Occipital lobe (tissue), 2 donors: ENCODE results near the gene GAPDHS. TPM values are rescaled to one million over a fixed set of nuclear protein-coding genes. Genes with fewer than 3 reads are reported as not detected.

Experiments
- DNase-seq: peaks from one replicate; lab custom pipeline; 2025; lab: John Stamatoyannopoulos, UW
- total RNA-seq: library from RNA; depleted of rRNA; stranded (reverse); fragments of >200 nt; gene quantifications from one replicate; pipeline ENCODE4 v1.2.3, GENCODE V29; 2014

The GAPDHS gene
- total RNA-seq, 1 donor from 2014 or later, result not detected

- DNase-seq, result no peak
Observed at GRCh38 chr19:35510626-35510964, 22.7 kb upstream of the GAPDHS start.

GRCh38 chr19:35511337-35511736 lies 21.9 kb upstream of the GAPDHS start:
- no peak for DNase-seq

- DNase-seq, result no peak
Observed at GRCh38 chr19:35512831-35513627, 20.2 kb upstream of the GAPDHS start.

- no peak for DNase-seq
Observed at GRCh38 chr19:35513628-35514281, 19.5 kb upstream of the GAPDHS start, which contains the start of gene DMKN. Gene DMKN (minus strand): TSS chr19:35513649. CDS start chr19:35513475, 174 bp downstream.

- no peak for DNase-seq
Observed at GRCh38 chr19:35514282-35514809, 18.9 kb upstream of the GAPDHS start.

GRCh38 chr19:35516310-35516709 lies 16.9 kb upstream of the GAPDHS start:
- no peak for DNase-seq

GRCh38 chr19:35517342-35517741 lies 15.9 kb upstream of the GAPDHS start:
- DNase-seq, result no peak

GRCh38 chr19:35518313-35518712 lies 14.9 kb upstream of the GAPDHS start:
- no peak for DNase-seq

GRCh38 chr19:35519291-35519690 lies 14.0 kb upstream of the GAPDHS start:
- DNase-seq, result no peak

- DNase-seq, result no peak
Observed at GRCh38 chr19:35521124-35521743, 12.0 kb upstream of the GAPDHS start.

- DNase-seq, result no peak
Observed at GRCh38 chr19:35522745-35523327, 10.4 kb upstream of the GAPDHS start.

- no peak for DNase-seq
Observed at GRCh38 chr19:35524181-35524837, 8.9 kb upstream of the GAPDHS start.

GRCh38 chr19:35525873-35526272 lies 7.4 kb upstream of the GAPDHS start:
- DNase-seq, result no peak

GRCh38 chr19:35528218-35529038 lies 4.8 kb upstream of the GAPDHS start, which contains the start of gene SBSN:
Gene SBSN (minus strand): TSS chr19:35528311. CDS start chr19:35528281, 30 bp downstream.
- DNase-seq, result no peak

GRCh38 chr19:35529241-35530218 lies 3.7 kb upstream of the GAPDHS start:
- no peak for DNase-seq

GRCh38 chr19:35531291-35531690 lies 2.0 kb upstream of the GAPDHS start:
- DNase-seq, result no peak

- DNase-seq, result no peak
Observed at GRCh38 chr19:35533822-35534392, 651 bp downstream of the GAPDHS start.

- no peak for DNase-seq
Observed at GRCh38 chr19:35534803-35535480, 1.7 kb downstream of the GAPDHS start.
